HG03108 (cell line): ENCODE measurements around the gene TTC9.

Experiments used
- ATAC-seq: cut with Tn5 transposase; IDR thresholded peaks from one replicate; pipeline ENCODE4 v1.9.1; 2021; ENCODE audit warnings: moderate library complexity; ENCODE audit not compliant: unreplicated experiment

TTC9 gene

DNA sequence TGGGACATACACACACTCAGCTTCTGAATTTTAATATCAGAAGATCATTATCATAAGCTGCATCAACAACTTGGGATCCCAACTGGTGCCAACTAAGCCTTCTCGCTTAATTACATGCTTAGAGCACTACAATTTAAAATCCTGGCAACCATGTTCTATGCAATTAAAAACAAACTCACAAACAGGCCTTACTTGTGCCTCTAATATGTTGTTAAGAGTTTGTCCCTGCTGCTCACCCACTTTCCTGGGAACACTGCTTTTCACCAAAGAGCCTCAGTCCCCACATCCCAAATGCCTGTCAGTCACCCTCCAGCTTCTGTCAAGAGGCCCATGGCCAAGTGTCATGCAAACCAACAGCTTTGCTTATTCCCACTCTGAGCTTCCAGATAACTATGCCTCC is 69.7 kb downstream of the TTC9 start:
- no peak for ATAC-seq

DNA sequence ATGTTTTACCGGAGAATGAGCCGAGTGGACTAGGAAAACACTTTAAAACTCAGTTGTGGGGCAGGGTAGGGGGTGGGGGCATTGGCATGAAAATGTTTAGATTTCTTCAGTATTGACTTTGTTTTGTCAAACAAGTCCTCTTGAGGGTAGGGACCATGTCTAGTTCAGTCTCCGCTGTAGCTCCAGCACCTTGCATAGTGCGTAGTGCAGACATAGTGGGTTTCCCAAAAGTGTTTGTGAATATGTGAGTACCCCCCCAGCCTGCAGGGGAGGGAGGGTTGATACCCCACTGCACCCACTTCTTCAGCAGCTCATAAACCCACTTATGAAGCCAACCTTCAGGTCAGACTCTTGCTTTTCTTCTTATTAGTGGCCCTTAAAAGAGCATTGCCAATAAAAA is 71.4 kb downstream of the TTC9 start:
- ATAC-seq: no peak

DNA sequence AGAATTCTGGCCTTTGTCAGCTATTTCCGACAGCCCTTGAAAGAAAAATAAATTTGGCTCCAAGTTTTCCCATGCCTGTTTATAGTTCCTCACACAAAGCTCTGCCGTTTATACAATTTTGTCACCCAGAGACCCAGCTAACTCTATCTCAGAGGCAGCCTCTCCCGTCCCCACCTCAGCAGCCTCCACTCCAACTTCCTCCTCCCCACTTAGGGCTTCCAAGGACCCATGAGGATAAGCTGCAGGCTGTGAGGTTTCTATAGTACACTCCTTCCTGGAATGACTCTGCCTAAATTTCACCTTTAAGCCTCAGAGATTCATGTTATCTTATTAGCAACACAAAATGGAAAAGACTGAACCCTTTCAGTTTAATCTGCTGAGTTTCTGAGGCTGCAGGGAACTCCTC is 71.8 kb downstream of the TTC9 start:
- ATAC-seq: no peak

DNA sequence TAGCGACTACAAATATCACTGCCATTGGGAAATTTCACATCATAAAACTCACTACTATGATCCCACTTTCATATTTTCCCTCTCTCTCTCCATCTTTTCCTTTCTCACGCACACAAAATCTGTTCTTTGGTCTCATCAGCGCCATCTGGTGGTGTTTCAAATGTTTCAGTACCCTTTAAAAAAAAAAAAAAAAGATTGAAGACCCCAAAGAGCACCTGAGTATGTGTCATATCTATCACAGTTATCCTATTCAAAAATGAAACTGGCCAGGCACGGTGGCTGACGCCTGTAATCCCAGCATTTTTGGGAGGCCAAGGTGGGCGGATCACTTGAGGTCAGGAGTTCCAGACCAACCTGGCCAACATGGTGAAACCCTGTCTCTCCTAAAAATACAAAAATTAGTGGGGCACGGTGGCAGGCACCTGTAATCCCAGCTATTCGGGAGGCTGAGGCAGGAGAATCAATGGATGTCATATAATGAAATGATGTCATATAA is 72.4 kb downstream of the TTC9 start:
- ATAC-seq: no peak

DNA sequence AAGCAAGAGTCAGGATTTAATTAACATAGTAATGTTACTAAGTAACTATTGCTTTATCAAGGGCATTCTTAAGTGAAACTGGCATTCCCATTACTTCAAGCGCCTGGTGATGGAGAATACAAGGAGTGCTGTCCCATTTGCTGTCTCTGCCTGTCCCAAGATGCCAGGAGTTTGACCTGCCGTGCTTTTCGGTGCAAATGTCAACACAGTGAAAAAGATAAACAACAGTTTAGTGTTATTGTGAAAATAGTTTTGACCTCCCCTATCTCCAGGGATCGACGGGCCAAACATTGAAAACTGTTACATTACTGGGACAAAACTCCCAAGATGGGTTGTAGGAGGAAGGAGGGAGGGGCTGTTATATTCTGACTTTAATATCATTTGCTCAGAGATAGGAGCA is 74.8 kb downstream of the TTC9 start:
- ATAC-seq: no peak

DNA sequence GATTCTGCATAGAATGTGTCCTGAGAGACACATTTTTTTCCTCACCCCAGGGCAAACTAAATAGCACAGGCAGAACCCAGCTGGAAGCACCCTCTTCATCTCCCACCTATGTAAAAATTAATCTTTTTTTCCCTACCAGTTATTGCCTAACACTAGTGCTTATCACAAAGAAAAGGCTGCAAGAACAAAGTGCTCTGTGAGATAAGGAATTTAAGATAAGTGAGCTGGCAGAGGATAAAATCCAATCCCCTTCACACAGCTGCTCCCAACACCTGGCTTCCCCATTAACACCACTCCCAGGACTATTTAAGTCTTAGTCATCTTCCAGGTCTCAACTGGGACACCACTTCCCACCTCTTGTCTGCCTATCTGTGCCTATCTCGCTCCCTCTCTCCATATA is 75.2 kb downstream of the TTC9 start:
- ATAC-seq: no peak

DNA sequence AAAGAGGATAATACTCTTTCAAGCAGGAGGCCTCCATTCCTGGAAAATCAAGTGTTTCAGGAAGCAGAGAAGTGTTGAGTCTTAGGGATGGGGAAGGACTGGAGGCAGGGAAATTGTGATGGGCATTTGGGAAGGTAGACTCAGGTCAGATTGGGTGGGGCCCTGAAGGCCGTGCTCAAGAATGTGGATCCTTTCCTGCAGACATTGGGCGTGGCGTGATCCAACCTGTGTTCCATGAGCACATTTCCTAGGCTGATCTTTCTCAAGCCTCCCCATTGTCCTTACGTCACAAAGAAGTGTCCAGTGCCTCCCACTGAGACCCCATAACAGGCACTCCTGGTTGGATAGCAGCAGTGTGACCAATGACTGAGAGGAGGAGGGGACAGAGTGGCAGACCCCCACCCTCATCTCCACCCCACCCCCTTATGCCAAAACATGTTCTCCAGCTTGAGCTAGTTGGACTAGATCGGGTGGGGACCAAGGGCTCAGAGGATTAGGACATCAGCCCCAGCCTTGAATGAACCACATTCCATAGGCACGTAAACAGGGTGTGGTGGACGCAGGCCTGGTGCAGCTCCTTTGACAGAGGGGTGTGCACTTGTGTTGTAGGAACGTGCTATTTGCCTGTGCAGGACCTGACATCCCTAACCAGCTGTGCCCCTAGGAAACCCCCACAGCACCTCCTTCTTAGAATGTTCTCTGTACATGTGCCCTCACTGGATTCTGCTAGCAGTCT is 76.8 kb downstream of the TTC9 start:
- no peak for ATAC-seq

DNA sequence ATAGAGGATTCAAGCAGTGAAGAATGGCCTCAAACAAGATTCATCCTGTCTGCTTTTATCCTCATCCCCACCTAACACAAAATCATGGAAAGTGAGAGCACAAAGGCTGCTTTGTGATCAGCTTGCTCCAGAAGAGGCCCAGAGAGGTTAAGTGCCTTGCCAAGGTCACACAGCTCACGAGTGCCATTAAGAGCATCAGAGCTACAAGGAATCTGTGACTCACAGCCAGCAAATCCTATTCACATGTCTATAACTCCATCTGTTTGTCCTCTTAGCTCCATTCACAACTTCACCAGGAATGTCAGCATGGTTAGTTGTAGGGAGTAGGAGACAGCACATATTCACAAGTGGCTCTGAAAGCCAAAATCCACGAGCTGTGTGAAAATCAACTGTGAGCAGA is 79.8 kb downstream of the TTC9 start:
- ATAC-seq: no peak

DNA sequence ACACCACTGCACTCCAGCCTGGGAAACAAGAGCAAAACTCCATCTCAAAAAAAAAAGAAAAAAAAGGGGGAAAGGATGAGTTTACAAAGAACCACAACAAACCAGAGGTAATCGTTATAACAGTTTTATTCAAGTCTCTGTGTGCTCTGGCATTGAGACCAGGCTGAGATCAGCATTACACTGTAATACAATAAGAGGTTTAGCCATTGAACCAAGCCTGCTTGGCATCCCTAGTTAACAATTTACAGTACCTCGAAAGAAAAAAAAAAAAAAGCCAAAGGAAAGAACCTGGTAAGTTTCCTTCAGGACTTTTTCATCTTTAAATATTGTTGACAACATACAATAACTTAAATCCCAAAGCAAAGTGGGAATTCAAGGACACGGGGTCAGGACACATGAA is 80.7 kb downstream of the TTC9 start:
- ATAC-seq: no peak

DNA sequence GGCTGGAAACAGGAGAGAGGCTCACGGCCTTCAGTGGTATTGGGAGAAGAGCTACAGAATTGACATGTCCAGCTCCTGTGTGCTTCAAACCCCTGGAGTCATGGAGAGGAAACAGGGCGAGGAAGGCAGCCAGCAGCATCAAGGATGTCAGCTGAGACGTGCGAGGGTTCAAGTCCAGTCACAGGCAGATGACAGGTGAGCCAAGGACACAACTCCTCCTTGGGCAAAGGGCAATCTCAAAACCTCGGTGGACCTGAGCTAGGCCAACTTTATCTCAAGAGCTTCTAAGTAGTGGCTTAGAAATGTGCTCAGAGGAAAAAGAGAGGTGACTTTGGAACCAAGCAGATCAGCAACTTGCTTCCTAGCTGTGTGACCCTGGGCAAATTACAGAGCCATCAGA is 81.6 kb downstream of the TTC9 start:
- ATAC-seq: no peak

DNA sequence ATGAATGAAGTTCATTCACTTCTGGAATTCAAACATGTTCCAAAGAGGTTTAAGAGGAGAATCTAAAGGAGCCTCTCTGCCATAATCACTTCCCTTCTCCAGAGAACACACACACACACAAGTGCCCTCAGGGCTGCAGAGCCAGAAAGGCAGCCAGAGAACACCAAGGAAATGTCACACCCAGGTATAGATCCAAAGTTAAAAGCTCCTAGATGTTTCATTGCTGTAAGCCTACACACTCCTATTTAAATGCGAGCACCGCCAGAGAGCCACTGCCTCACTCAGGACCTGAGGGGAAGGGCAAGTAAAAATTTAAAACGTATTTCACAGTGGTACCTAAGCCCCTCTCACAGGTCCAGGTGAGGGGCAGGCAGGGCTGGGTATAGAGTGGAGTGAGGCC is 82.4 kb downstream of the TTC9 start:
- no peak for ATAC-seq

DNA sequence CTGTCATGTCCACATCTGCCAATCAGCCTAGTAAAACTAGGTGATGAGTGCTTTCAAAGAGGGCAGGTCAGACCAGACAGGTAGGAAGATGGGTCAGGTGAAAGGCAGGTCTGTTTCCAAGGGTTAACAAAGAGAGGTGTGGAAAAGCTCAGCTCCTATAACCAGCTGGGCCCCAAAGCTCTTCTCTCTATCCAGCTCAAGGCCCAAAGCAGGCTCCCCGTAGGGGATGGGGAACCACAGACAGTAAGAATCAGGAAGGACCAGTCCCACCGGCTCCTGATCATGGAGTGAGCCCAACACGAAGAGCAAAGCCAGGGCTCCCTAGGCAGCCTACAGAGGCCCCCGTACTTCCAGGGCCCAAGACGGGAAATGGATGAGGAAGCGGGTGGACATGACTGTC is 83.2 kb downstream of the TTC9 start:
- no peak for ATAC-seq
